Measurements from ENCODE around the gene OPRL1. TPM values are rescaled to one million over a fixed set of nuclear protein-coding genes. Genes with fewer than 3 reads are reported as not detected.

The OPRL1 gene
- total RNA-seq, 4 donors from 2014 or later: 0.45 to 0.68 (median 0.52) TPM

GRCh38 chr20:64067005-64067632 is 12.8 kb upstream of the OPRL1 start:
- peaks cover 38% of the 10 kb centered on the region for H3K4me1 ChIP-seq
- peaks cover 12% of the 10 kb centered on the region for H3K36me3 ChIP-seq
- TF ChIP-seq POLR2AphosphoS5 (IDR thresholded peaks at IDR 0.05): no peak
- TF ChIP-seq EP300 (IDR thresholded peaks at IDR 0.05): no peak
- TF ChIP-seq POLR2A (IDR thresholded peaks at IDR 0.05): no peak
- no peak for TF ChIP-seq CTCF (IDR thresholded peaks at IDR 0.05)
- no peak overlapping the region for H3K27ac ChIP-seq
- no peak for DNase-seq (ENCODE audit: low spot score in 2 of 2)
- 65% methylated on average over 2 of the region's 6 CpGs for WGBS
- H3K4me3 ChIP-seq: no peak overlapping the region
- no peaks in the 10 kb centered on the region for H3K9me3 ChIP-seq
- H3K27me3 ChIP-seq: no peaks in the 10 kb centered on the region

GRCh38 chr20:64067733-64068307 is 12.1 kb upstream of the OPRL1 start:
- Histone ChIP-seq H3K27ac (no peak overlapping the region), H3K27me3 (no peaks in the 10 kb centered on the region), H3K4me1 (peaks cover 31% of the 10 kb centered on the region), H3K36me3 (peaks cover 16% of the 10 kb centered on the region), H3K9me3 (no peaks in the 10 kb centered on the region), H3K4me3 (no peak overlapping the region)
- TF ChIP-seq POLR2A (IDR thresholded peaks at IDR 0.05): no peak
- no peak for TF ChIP-seq POLR2AphosphoS5 (IDR thresholded peaks at IDR 0.05)
- no peak for TF ChIP-seq CTCF (IDR thresholded peaks at IDR 0.05)
- no peak for TF ChIP-seq EP300 (IDR thresholded peaks at IDR 0.05)
- 57% methylated on average over 1 of the region's 12 CpGs for WGBS
- no peak for DNase-seq (ENCODE audit: low spot score in 2 of 2)

GRCh38 chr20:64068386-64069208 is 11.3 kb upstream of the OPRL1 start:
- WGBS: 83% methylated on average over 8 of the region's 12 CpGs
- peaks cover 27% of the 10 kb centered on the region for H3K4me1 ChIP-seq
- H3K9me3 ChIP-seq: no peaks in the 10 kb centered on the region
- H3K4me3 ChIP-seq: no peak overlapping the region
- peaks cover 20% of the 10 kb centered on the region for H3K36me3 ChIP-seq
- no peak overlapping the region for H3K27ac ChIP-seq
- no peak for TF ChIP-seq EP300 (IDR thresholded peaks at IDR 0.05)
- TF ChIP-seq POLR2A (IDR thresholded peaks at IDR 0.05): no peak
- TF ChIP-seq CTCF (IDR thresholded peaks at IDR 0.05): no peak
- no peak for TF ChIP-seq POLR2AphosphoS5 (IDR thresholded peaks at IDR 0.05)
- H3K27me3 ChIP-seq: no peaks in the 10 kb centered on the region
- no peak for DNase-seq (ENCODE audit: low spot score in 2 of 2)

- peaks cover 24% of the 10 kb centered on the region for H3K4me1 ChIP-seq
- H3K27me3 ChIP-seq: no peaks in the 10 kb centered on the region
- DNase-seq (ENCODE audit: low spot score in 2 of 2): no peak
- no peaks in the 10 kb centered on the region for H3K9me3 ChIP-seq
- no peak for TF ChIP-seq POLR2A (IDR thresholded peaks at IDR 0.05)
- TF ChIP-seq CTCF (IDR thresholded peaks at IDR 0.05): no peak
- no peak for TF ChIP-seq POLR2AphosphoS5 (IDR thresholded peaks at IDR 0.05)
- no peak for TF ChIP-seq EP300 (IDR thresholded peaks at IDR 0.05)
- 100% methylated on average over 1 of the region's 20 CpGs for WGBS
- peaks cover 26% of the 10 kb centered on the region for H3K36me3 ChIP-seq
- no peak overlapping the region for H3K4me3 ChIP-seq
- H3K27ac ChIP-seq: no peak overlapping the region
Observed at GRCh38 chr20:64069209-64069613, 10.7 kb upstream of the OPRL1 start.

Data from suprapubic skin (tissue), 4 donors.